Adrenal gland (tissue), 5 donors: ENCODE data around the gene PTX4.

Experiments used
- POLR2A ChIP-seq, 2 donors: fragments of 450-650 bp; IDR thresholded peaks; one replicate each; pipeline ENCODE4 v1.6.1; 2017; ENCODE audit warnings: antibody characterized with exemption in 2 of 2, mild to moderate bottlenecking in 2 of 2, moderate library complexity in 1 of 2
- TF ChIP-seq, protein P1 (sequence below), 6 experiments: fragments of 450-650 bp in 4 of 6; fragments of 200-600 bp in 2 of 6; sonication (generic) in 1 of 6; IDR thresholded peaks; 1 replicate in 5 of 6; 2 replicates in 1 of 6; pipeline versions ENCODE4 v1.5.1 to v1.8.0; 2016 to 2021; ENCODE audit warnings: antibody characterized with exemption in 6 of 6, mild to moderate bottlenecking in 2 of 6, moderate library complexity in 1 of 6
- donor health status: DM: no; HTN: no; CAD: no.

DNA sequence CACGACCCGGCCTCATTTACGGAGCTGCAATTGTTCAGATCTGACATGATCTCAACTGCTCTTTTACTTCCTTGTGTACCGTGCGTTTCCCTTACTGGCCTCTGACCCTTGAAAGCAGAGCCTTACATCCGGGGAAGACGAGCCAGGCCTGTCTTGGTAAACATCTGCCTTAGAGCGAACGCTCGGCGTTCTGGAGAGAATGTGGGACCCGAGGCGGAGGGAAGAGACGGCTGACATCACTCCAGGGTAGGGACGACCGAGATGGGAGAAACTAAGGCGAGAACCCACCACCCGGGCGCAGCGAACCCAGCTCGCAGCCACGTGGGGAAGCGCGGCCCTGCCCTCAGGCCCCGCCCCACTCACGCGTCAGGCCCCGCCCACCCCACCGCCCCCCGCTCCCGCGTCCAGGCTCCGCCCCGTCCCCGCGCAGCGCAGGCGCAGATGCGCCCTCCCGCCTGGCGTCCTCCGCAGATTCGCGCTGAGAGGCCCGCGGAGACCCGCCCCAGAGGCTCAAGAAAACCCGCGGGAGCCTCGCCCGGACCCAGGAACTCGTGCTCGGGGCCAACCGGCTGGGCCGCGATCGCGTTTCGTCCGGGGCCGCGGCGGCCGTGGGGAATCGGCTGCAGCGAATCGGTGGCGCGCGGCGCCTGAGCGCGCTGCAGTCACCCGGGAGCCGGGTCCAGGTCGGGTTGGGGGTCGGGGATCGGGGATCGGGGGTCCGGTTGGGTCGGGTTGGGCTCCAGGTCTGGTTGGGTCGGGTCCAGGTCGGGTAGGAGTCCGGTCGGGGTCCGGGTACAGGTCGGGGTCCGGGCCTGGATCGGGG is 4.4 kb upstream of the PTX4 start, which contains the start of gene TELO2:
- TF ChIP-seq, protein P1, sequence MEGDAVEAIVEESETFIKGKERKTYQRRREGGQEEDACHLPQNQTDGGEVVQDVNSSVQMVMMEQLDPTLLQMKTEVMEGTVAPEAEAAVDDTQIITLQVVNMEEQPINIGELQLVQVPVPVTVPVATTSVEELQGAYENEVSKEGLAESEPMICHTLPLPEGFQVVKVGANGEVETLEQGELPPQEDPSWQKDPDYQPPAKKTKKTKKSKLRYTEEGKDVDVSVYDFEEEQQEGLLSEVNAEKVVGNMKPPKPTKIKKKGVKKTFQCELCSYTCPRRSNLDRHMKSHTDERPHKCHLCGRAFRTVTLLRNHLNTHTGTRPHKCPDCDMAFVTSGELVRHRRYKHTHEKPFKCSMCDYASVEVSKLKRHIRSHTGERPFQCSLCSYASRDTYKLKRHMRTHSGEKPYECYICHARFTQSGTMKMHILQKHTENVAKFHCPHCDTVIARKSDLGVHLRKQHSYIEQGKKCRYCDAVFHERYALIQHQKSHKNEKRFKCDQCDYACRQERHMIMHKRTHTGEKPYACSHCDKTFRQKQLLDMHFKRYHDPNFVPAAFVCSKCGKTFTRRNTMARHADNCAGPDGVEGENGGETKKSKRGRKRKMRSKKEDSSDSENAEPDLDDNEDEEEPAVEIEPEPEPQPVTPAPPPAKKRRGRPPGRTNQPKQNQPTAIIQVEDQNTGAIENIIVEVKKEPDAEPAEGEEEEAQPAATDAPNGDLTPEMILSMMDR (IDR thresholded peaks at IDR 0.05): peak in 2 of 6 experiments; percentile 27 to 34
- TF ChIP-seq POLR2A (IDR thresholded peaks at IDR 0.05): peak in 1 of 2 donors; percentile 44
